HCT116 (cell line): ENCODE data around the gene ANKRD61.

Experiments
- CTCF ChIP-seq, 3 experiments: fragments of 200-600 bp in 1 of 3; sonication (generic) in 1 of 3; IDR thresholded peaks in 2 of 3; conservative IDR thresholded peaks in 1 of 3; 2 replicates each; pipeline ENCODE4 v1.5.1; 2012 to 2017; ENCODE audit warnings: low read depth in 2 of 3, low read length in 2 of 3, antibody characterized with exemption in 1 of 3, borderline replicate concordance in 1 of 3, control low read depth in 1 of 3, mild to moderate bottlenecking in 1 of 3, mixed read lengths in 1 of 3, mixed run types in 1 of 3, moderate library complexity in 1 of 3; ENCODE audit not compliant: insufficient read depth in 1 of 3
- ELF1 ChIP-seq: IDR thresholded peaks from 2 replicates; pipeline ENCODE4 v1.6.1; 2012; ENCODE audit warnings: low read depth, borderline replicate concordance
- EZH2 ChIP-seq: fragments of 200-600 bp; sonication (generic); IDR thresholded peaks from 2 replicates; pipeline ENCODE4 v1.6.1; 2017; ENCODE audit warnings: antibody characterized with exemption, mixed run types
- EZH2phosphoT487 ChIP-seq: fragments of 200-600 bp; IDR thresholded peaks from 2 replicates; pipeline ENCODE4 v1.6.1; 2018; ENCODE audit warnings: antibody characterized with exemption, borderline replicate concordance
- JUND ChIP-seq: IDR thresholded peaks from 2 replicates; pipeline ENCODE4 v1.6.1; 2012
- MAX ChIP-seq: IDR thresholded peaks from 2 replicates; pipeline ENCODE4 v1.6.1; 2012
- POLR2A ChIP-seq: IDR thresholded peaks from 2 replicates; pipeline ENCODE4 v1.7.0; 2011; ENCODE audit warnings: borderline replicate concordance; ENCODE audit not compliant: insufficient read depth, insufficient read length; ENCODE audit errors: extremely low read depth
- POLR2AphosphoS5 ChIP-seq: IDR thresholded peaks from 2 replicates; pipeline ENCODE4 v1.6.1; 2011; ENCODE audit warnings: mild to moderate bottlenecking, low read depth, low read length, moderate library complexity
- TCF7L2 ChIP-seq: IDR thresholded peaks from 2 replicates; pipeline ENCODE4 v1.7.0; 2011; ENCODE audit warnings: borderline replicate concordance, inconsistent platforms; ENCODE audit not compliant: insufficient read depth, insufficient read length; ENCODE audit errors: extremely low read depth
- ZBTB33 ChIP-seq: IDR thresholded peaks from 2 replicates; pipeline ENCODE4 v1.6.1; 2011; ENCODE audit warnings: mild to moderate bottlenecking, low read length, moderate library complexity; ENCODE audit not compliant: insufficient replicate concordance; ENCODE audit errors: extremely low read depth

GRCh38 chr7:6057316-6058129 lies 26.3 kb downstream of the ANKRD61 start:
- TF ChIP-seq EZH2 (no peak), EZH2phosphoT487 (no peak), CTCF (IDR thresholded peaks at IDR 0.05 in 2 of 3, conservative IDR thresholded peaks at IDR 0.05 in 1 of 3; ENCODE audit: borderline replicate concordance in 1 of 3, insufficient read depth in 1 of 3, low read depth in 2 of 3, low read length in 2 of 3) (no peak), JUND (no peak), POLR2AphosphoS5 (no peak), POLR2A (no peak), MAX (no peak), ZBTB33 (no peak), ELF1 (no peak), TCF7L2 (no peak)
